HL-60/S4 treated with retinoic acid at 250 ng/mL for 4 days and 3 days (cell line): ENCODE measurements around the gene WFDC12.
"Not testable (repeated sequence)": the region's sequence is repeated elsewhere in the genome, so short reads cannot be mapped to it uniquely, and the experiment has no call there.

Experiments
- in situ Hi-C: fragments of 300-500 bp; cut with MboI; formaldehyde crosslinking; loops from 2 replicates; pipeline ENCODE4 v1.7.0; 2022; ENCODE audit warnings: low sequenced_read_pairs

The WFDC12 gene, protein sequence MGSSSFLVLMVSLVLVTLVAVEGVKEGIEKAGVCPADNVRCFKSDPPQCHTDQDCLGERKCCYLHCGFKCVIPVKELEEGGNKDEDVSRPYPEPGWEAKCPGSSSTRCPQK

GRCh38 chr20:45124365-45124764, at the start of gene WFDC12:
TSS of gene WFDC12 (minus strand) at chr20:45124465. CDS start at chr20:45124447, 18 bp downstream.
- in situ Hi-C loops, result no loop called here

DNA sequence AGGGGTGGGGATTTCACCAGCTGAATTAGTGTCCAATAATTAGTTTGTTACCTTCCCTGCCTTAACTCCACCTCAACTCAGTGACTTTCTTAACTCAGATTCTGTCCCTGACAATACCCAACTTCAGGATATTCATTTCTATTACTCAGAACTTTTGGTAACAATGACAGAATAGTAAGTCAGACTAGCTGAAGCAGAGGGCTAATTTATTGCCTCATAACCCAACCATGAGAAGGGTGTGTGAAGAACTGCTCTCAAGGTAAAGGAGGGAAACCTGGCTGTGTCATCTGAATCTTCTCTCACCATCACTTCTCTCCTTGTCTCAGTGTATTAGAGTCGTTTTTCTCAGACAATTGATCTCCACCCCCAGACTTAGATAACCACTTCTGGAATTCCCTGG, 49.3 kb upstream of the WFDC12 start:
- in situ Hi-C loops, result no loop called here

GRCh38 chr20:45164906-45165305, 40.6 kb upstream of the WFDC12 start:
- in situ Hi-C loops, result no loop called here

GRCh38 chr20:45163083-45163803, 39.0 kb upstream of the WFDC12 start:
- in situ Hi-C loops, result no loop called here

DNA sequence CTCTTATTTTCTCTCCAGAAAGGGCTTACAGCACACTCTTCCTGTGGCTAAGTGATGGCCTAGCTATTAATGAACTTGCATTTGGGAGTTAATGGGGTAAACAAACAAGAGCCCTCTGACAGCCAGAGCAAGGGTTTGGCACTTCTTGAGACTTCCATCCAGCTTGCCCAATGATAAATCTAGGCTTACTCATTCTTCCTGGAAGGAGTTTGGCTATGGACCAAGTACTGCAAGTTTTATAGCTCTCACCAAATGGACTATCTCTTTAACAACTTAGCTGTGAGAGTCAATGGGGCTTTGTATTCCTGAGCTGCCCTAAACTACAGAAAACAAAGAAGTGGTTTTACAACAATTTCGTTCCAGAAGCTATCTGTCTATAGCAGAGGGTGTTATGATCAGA, 33.7 kb upstream of the WFDC12 start:
- in situ Hi-C loops, result no loop called here

DNA sequence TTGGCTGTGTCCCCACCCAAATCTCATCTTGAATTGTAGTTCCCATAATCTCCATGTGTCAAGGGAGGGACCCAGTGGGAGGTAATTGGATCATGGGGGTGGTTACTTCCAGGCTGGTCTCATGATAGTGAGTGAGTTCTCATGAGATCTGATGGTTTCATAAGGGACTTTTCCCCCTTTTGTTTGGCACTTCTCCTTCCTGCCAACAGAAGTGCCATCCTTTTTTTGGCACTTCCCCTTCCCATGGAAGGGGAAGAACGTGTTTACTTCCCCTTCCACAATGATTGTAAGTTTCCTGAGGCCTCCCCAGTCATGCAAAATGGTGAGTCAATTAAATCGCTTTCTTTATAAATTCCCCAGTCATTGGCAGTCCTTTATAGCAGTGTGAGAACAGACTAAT, 32.4 kb upstream of the WFDC12 start:
- in situ Hi-C loops, result no loop called here

DNA sequence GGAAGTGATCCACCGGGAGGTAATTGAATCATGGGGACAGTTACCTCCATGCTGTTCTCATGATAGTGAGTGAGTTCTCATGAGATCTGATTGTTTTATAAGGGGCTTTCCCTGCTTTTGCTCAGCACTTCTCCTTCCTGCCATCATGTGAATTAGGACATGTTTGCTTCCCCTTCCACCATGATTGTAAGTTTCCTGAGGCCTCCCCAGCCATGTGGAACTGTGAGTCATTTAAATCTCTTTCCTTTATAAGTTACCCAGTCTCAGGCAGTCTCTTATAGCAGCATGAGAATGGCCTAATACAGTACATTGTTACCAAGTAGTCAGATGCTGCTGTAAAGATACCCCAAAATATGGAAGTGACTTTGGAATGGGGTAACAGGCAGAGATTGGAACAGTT, 30.5 kb upstream of the WFDC12 start:
- in situ Hi-C loops, result not testable (repeated sequence)

GRCh38 chr20:45154183-45154582, 29.9 kb upstream of the WFDC12 start:
- in situ Hi-C loops, result no loop called here

DNA sequence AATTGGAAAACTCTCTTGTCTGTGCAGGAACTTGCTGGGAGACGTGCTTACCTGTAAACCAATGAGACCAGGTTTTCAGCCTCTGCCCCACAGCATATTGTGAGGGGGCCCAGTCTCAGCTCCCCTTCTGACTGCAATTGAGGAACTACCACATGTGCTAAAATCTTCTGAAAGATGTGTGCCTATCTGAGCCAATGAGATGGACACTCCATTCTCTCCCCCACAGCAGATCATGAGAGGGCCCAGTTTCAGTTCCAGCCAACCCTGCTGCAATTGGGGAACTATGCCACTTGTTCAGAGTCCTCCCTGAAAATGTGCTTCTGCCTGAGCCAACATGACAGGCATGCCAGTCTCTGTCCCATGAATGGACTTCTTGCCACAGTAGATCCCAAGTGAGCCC, 29.5 kb upstream of the WFDC12 start:
- in situ Hi-C loops, result no loop called here

- in situ Hi-C loops, result no loop called here
These were observed 28.9 kb upstream of the WFDC12 start for GRCh38 chr20:45153147-45153546.

DNA sequence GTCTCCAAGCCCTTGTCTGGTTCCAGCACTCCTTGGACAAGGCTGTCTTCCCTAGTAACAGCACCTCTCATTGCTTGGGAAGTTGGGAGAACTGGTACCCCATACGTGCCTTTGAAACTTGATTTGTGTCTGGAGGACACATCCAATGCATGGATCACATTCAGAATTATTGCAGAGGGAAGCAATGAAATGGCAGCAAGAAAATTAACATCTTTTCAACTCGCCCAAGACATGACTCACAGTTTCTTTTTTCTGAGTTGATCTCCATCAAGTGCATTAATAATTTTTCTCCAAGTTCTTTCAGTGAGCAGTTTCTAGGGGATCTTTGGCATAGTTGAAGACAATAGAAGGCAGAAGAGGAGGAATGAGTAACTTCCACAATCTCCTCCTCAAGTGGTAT, 28.1 kb upstream of the WFDC12 start:
- in situ Hi-C loops, result no loop called here

DNA sequence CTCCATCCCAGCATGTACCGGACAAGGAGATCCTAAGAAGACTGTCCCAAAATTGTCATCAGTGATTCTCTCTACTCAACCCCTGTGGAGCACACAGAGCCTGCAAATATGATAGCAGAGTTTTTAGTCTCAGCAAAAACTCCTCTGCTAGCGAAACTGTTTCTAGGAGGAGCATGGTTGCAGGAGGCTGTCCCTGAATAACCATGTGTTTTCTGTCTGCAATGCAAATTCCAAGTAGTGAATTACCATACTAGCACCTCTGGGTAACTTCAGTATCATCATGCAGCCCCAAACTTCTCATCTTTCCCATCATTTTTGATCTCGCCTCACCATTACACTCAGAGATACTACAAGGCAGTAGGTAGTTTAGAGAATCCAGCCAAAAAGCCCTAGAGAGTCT, 24.8 kb upstream of the WFDC12 start:
- in situ Hi-C loops, result no loop called here

- in situ Hi-C loops, result no loop called here
These were observed 16.6 kb upstream of the WFDC12 start for GRCh38 chr20:45140836-45141235.

DNA sequence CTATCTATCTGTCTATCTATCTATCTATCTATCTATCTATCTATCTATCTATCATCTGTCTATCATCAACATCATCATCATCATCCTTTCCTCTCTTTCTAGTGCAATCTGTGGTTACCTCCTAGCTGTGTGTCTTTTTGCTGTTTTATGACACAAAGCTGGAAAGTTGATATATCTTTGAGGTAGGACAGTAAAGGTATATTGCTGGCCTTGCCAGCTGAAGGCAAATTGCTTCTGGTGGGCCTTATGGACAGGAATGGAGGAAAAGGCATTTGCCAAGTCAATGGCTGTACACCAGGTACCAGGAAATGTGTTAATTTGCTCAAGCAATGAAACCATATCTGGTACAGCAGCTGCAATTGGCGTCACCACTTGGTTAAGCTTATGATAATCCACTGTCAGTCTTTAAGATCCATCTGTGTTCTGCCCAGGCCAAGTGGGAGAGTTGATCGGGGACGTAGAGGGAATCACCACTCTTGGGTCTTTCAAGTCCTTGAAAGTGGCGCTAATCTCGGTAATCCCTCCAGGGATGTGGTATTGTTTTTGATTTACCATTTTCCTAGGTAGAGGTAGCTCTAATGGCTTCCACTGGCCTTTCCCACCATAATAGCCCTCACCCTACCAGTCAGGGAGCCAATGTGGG, 15.6 kb upstream of the WFDC12 start:
- in situ Hi-C loops, result not testable (repeated sequence)

- in situ Hi-C loops, result no loop called here
These were observed 14.5 kb upstream of the WFDC12 start for GRCh38 chr20:45138561-45139300.

DNA sequence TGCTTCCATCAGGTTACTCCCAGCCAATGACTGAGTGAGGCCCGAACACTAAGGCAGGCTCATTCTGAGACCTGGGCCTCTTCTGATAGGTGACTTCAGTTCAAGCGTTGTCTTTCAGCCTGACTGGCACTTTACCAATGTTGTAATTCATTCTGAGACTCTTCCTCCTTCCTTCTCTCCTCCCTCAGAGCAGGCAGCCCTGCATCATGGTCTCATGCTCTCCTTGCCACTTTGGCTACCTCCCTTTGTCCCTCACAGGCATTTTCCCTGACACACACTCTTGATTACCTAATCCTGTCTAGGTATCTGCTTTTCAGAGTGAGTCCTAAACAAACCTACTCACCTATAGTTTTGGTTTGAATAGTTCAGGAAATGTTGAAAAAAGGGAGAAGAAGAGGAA, 12.6 kb upstream of the WFDC12 start:
- in situ Hi-C loops, result no loop called here

DNA sequence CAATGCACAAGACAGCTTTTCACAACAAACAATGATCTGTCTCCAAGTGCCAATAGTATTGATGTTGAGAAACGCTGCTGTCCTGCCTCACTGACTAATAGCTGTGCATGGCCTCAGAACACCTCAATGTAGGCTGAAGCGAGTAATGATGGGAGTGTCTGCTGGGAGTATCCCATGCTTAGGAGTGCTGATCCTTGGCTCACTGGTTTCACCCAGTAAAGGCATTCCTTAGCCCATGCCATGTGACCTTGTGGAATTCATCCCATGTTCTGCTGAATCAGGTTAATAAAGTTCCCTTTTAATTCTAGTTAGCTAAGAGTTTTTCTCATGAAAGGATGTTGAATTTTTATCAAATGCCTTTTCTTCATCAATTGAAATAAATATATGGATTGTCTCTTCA, 3.8 kb upstream of the WFDC12 start:
- in situ Hi-C loops, result no loop called here

GRCh38 chr20:45121388-45121787, 2.9 kb downstream of the WFDC12 start:
- in situ Hi-C loops, result no loop called here

- in situ Hi-C loops, result no loop called here
These were observed 4.6 kb downstream of the WFDC12 start for GRCh38 chr20:45119556-45120266.

- in situ Hi-C loops, result no loop called here
These were observed 6.2 kb downstream of the WFDC12 start for GRCh38 chr20:45118028-45118427.

DNA sequence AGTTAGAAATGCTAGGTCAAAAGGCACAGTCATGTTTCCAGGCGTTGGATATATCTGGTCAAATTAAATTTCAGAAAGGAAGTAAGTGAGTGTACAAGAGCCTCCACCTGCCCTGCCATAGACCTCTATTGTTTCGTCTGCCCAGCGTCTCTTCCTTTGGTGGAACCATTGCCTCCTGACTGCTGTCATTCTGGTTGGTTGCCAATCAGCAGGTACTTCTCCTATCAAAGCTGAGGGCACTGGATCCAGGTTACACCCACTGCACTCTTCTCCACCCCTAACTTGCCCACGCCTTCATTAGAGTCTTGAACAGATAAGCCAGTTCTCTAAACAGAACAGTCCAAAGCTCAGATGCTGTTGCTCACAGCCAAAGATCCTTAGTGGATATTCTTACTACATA, 6.7 kb downstream of the WFDC12 start:
- in situ Hi-C loops, result no loop called here
